Karpas-422 (cell line): Measurements from ENCODE around the gene FBXL14. TPM values are rescaled to one million over a fixed set of nuclear protein-coding genes. Genes with fewer than 3 reads are reported as not detected.

Experiments used
- DNase-seq: peaks from one replicate; pipeline ENCODE4 v3.0.0-alpha.2; 2015
- H2AFZ ChIP-seq: fragments of 200-600 bp; sonication (generic); 2 replicates; pipeline ENCODE4 v1.6.1; 2014; ENCODE audit warnings: antibody characterized with exemption, low read length, mixed read lengths
- H3K27ac ChIP-seq: fragments of 200-600 bp; sonication (generic); 2 replicates; pipeline ENCODE4 v1.5.1; 2014; ENCODE audit warnings: mild to moderate bottlenecking, low read length, moderate library complexity
- H3K27me3 ChIP-seq: fragments of 200-600 bp; sonication (generic); 2 replicates; pipeline ENCODE4 v1.6.1; 2014; ENCODE audit warnings: low read length, mixed read lengths
- H3K36me3 ChIP-seq: fragments of 200-600 bp; sonication (generic); 2 replicates; pipeline ENCODE4 v1.6.1; 2014; ENCODE audit warnings: low read length, mixed read lengths; ENCODE audit not compliant: insufficient read depth
- H3K4me1 ChIP-seq: fragments of 200-600 bp; sonication (generic); 2 replicates; pipeline ENCODE4 v1.6.1; 2014; ENCODE audit warnings: mild to moderate bottlenecking, low read length, mixed read lengths
- H3K4me2 ChIP-seq: fragments of 200-600 bp; sonication (generic); 2 replicates; pipeline ENCODE4 v1.6.1; 2014; ENCODE audit warnings: low read length, low read depth, mild to moderate bottlenecking; ENCODE audit not compliant: poor library complexity, severe bottlenecking
- H3K4me3 ChIP-seq: fragments of 200-600 bp; sonication (generic); 2 replicates; pipeline ENCODE4 v1.5.1; 2014; ENCODE audit warnings: mild to moderate bottlenecking, antibody characterized with exemption, low read length, mixed read lengths
- H3K79me2 ChIP-seq: fragments of 200-600 bp; sonication (generic); 2 replicates; pipeline ENCODE4 v1.6.1; 2014; ENCODE audit warnings: mild to moderate bottlenecking, low read length, mixed read lengths
- H3K9ac ChIP-seq: fragments of 200-600 bp; sonication (generic); 2 replicates; pipeline ENCODE4 v1.6.0; 2014; ENCODE audit warnings: low read length
- H3K9me2 ChIP-seq: fragments of 200-600 bp; sonication (generic), shearing (Covaris generic); replicated peaks from 2 replicates; pipeline ENCODE4 v1.6.0; 2014; ENCODE audit warnings: mild to moderate bottlenecking, low read length, moderate library complexity; ENCODE audit not compliant: insufficient read depth
- H3K9me3 ChIP-seq: fragments of 300-700, 200-600 bp; sonication (generic); 2 replicates; pipeline ENCODE4 v1.6.1; 2014; ENCODE audit warnings: low read length, mixed read lengths
- H4K20me1 ChIP-seq: fragments of 200-600 bp; sonication (generic); 2 replicates; pipeline ENCODE4 v1.6.1; 2014; ENCODE audit warnings: mild to moderate bottlenecking, antibody characterized with exemption, low read length, low read depth; ENCODE audit not compliant: insufficient read depth
- total RNA-seq: library from RNA; depleted of rRNA; stranded (reverse); fragments of >200 nt; shearing (Covaris generic); gene quantifications from 2 replicates; pipeline ENCODE4 v1.2.3, GENCODE V29; 2014; ENCODE audit warnings: low replicate concordance

FBXL14 gene
- total RNA-seq, 1 experiment from 2014 or later: 29.0 TPM

DNA sequence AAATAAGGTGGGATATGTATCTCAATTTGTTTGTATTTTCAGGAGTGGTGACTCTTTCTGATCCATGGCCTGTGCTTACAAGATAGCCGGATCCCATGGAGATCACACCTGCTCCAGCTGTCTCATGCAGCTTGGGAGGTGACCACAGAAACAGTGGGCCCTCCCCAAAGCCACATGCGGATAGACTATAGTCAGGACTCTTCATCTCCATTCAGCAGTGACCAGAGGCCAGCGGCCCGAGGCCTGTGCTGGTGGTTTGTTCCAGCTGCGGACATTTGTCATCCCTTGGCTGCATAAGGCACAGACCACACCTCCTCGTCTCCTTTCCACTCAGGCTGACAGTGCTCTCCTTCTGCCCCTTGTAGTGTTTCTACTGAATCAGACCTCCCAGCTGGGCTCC lies 20.0 kb upstream of the FBXL14 start:
- Histone ChIP-seq H2AFZ (no peak overlapping the region), H3K27me3 (no peaks in the 10 kb centered on the region), H3K79me2 (no peaks in the 10 kb centered on the region), H3K27ac (no peak overlapping the region), H3K9me2 (no peaks in the 10 kb centered on the region), H3K4me1 (peaks cover 7% of the 10 kb centered on the region), H4K20me1 (no peaks in the 10 kb centered on the region), H3K36me3 (no peaks in the 10 kb centered on the region), H3K4me2 (no peak overlapping the region), H3K9ac (no peak overlapping the region), H3K4me3 (no peak overlapping the region), H3K9me3 (no peaks in the 10 kb centered on the region)
- no peak for DNase-seq

DNA sequence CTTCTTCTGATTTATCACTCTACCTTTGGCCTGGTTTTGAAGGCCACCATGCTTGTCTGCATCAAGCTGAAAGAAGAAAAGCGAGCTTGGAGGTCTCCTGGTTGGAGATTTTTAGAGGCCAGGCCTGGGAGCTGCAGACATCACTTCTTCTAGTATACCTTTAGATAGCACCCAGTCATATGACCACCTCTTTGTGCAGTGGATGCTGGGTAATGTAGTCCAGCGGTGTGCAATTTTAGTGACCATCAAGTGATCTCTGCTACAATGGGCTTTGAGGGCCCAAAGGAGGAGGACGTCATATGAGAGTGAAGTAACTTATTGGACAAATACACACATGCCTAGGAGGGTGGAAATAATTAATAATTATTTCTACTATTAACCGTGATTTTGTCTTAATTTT lies 19.5 kb upstream of the FBXL14 start:
- H3K9me2 ChIP-seq: no peaks in the 10 kb centered on the region
- H3K4me2 ChIP-seq: no peak overlapping the region
- peak; percentile 59 for DNase-seq
- no peaks in the 10 kb centered on the region for H3K27me3 ChIP-seq
- H4K20me1 ChIP-seq: no peaks in the 10 kb centered on the region
- H3K4me3 ChIP-seq: no peak overlapping the region
- H3K4me1 ChIP-seq: peaks cover 11% of the 10 kb centered on the region
- no peaks in the 10 kb centered on the region for H3K9me3 ChIP-seq
- H2AFZ ChIP-seq: no peak overlapping the region
- no peaks in the 10 kb centered on the region for H3K79me2 ChIP-seq
- no peaks in the 10 kb centered on the region for H3K36me3 ChIP-seq
- H3K27ac ChIP-seq: no peak overlapping the region
- H3K9ac ChIP-seq: no peak overlapping the region

DNA sequence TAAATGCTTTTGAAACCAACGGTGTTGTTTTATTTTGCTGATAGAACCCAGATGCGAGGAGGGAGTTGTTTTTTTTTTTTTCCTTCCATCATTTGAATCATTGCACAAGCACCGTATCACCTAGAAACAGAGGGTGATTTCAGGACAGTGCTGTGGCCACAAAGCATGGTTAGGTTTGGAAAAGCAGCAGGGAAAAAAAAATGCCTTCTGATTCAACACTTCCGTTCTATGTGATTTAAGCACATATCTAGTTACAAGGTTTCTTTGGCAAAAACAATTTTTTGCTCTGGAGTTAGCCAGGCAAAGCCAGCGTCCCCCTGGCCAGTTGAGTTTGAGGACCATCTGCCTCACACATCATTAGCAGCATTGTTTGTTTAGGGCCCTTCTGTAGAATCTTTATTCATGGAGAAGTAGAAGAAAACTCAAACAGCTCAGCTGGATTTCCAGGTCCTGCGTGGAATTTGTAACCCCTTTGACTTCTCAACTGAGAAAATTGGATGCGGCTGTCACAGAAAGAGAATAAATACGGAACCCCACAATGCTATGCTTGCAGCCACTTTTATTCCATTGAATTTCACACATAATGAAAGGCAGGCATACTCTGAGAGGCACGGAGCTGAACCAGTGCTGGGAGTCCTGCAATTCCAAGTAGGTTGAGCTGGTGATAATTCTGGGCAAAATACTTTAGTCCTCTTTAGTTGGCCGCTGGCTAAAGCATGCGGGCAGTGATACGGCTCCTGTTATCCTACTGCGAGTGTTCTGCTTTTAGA lies 17.6 kb upstream of the FBXL14 start:
- no peak for DNase-seq
- H3K4me1 ChIP-seq: peaks cover 20% of the 10 kb centered on the region
- no peak overlapping the region for H3K27ac ChIP-seq
- no peaks in the 10 kb centered on the region for H3K9me3 ChIP-seq
- no peaks in the 10 kb centered on the region for H3K9me2 ChIP-seq
- H3K4me3 ChIP-seq: no peak overlapping the region
- no peaks in the 10 kb centered on the region for H3K79me2 ChIP-seq
- H3K9ac ChIP-seq: no peak overlapping the region
- H2AFZ ChIP-seq: no peak overlapping the region
- H3K4me2 ChIP-seq: no peak overlapping the region
- H3K36me3 ChIP-seq: no peaks in the 10 kb centered on the region
- no peaks in the 10 kb centered on the region for H3K27me3 ChIP-seq
- H4K20me1 ChIP-seq: no peaks in the 10 kb centered on the region

DNA sequence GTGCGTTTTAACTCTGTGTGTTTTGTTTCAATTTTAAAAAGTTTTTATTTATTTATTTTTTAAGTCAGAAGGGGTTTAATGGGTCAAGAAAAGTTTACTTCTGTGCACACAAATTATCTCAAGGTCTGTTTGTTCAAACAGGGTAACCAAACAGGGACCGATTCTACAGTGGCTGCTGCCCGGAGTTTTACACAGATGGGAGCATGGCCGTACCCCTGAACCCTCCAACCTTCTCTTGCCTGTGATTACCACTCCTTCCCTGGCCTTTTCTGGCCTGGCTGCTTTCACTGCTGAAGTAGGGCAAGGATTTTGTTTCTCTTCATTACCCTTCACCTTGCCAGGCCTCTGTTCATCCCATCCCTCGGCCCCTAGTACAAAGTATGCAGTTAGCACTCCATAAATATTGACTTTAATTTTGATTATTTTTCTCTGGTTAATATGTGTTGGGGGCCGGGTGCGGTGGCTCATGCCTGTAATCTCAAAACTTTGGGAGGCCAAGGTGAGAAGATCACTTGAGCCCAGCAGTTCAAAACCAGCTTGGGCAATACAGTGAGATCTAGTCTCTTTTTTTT lies 15.8 kb upstream of the FBXL14 start:
- Histone ChIP-seq H3K4me1 (peaks cover 27% of the 10 kb centered on the region), H3K36me3 (no peaks in the 10 kb centered on the region), H3K79me2 (no peaks in the 10 kb centered on the region), H4K20me1 (no peaks in the 10 kb centered on the region), H3K4me2 (no peak overlapping the region), H3K9me2 (no peaks in the 10 kb centered on the region), H3K4me3 (no peak overlapping the region), H3K27ac (no peak overlapping the region), H3K9me3 (no peaks in the 10 kb centered on the region), H3K9ac (no peak overlapping the region), H3K27me3 (no peaks in the 10 kb centered on the region), H2AFZ (no peak overlapping the region)
- DNase-seq: no peak

DNA sequence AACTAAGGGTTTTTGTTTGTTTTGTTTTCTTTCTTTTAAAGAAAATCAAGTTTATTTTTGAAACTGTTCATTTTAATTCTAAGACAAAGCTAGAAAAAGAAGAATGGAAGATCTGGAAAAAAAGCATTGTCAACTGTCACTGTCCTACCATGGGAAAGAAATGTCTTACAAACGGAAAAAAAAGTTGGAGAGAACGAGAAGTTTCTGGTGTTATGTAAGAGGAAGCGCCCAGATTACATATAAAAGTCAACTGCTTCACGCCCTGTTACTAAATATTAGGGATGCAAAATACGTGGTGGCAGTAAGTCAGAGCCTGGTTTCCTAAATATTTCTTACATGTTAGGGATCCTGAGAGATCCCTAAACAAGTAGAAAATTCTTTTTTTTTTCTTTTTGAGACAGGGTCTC lies 14.3 kb upstream of the FBXL14 start:
- no peak overlapping the region for H3K4me3 ChIP-seq
- H3K27me3 ChIP-seq: no peaks in the 10 kb centered on the region
- H3K79me2 ChIP-seq: no peaks in the 10 kb centered on the region
- H4K20me1 ChIP-seq: no peaks in the 10 kb centered on the region
- peak; percentile 52 for DNase-seq
- no peaks in the 10 kb centered on the region for H3K9me2 ChIP-seq
- peak overlapping the region; percentile 56 for H3K4me2 ChIP-seq
- H3K36me3 ChIP-seq: no peaks in the 10 kb centered on the region
- no peak overlapping the region for H2AFZ ChIP-seq
- H3K9me3 ChIP-seq: no peaks in the 10 kb centered on the region
- H3K27ac ChIP-seq: no peak overlapping the region
- H3K9ac ChIP-seq: no peak overlapping the region
- peaks cover 27% of the 10 kb centered on the region for H3K4me1 ChIP-seq

DNA sequence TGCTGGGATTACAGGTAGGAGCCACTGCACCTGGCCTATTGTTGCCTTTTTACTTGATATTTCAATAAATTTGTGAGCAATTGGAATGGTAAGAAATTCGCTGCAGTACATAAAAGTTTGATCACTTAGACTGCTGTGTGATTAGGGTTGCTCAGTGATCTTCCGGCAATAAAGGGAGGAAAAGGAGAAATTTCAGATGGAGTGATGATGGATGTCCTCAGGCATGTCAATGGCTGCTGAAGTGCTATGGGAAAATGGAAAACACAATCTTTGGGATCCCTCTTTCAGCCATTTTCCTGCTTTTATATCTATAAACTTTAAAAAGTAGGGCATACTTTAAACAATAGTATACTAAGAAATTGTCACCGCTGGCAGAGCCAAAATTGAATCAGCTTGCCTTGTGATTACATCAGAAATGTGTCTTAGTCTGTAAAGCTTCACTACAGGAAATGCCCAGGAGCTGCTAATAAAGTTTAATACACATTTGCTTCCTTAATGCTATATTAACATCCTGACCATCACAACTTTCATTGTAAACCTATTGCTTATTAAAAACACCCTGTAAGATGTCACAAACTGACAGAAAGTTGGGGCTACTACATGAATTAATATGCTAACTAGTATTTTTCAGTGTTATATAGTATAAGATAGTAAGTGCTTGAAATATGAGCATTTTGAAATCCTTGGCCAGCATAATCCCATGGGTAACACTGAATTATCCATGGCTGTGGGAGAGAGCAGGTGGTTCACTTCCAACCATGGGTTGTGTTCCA lies 13.7 kb upstream of the FBXL14 start:
- no peaks in the 10 kb centered on the region for H3K9me2 ChIP-seq
- H3K9me3 ChIP-seq: no peaks in the 10 kb centered on the region
- no peak overlapping the region for H3K9ac ChIP-seq
- no peaks in the 10 kb centered on the region for H3K27me3 ChIP-seq
- H3K4me2 ChIP-seq: peak overlapping the region; percentile 56
- no peaks in the 10 kb centered on the region for H3K36me3 ChIP-seq
- H4K20me1 ChIP-seq: no peaks in the 10 kb centered on the region
- no peak overlapping the region for H3K27ac ChIP-seq
- no peak overlapping the region for H3K4me3 ChIP-seq
- peaks cover 27% of the 10 kb centered on the region for H3K4me1 ChIP-seq
- no peak overlapping the region for H2AFZ ChIP-seq
- no peak for DNase-seq
- no peaks in the 10 kb centered on the region for H3K79me2 ChIP-seq

DNA sequence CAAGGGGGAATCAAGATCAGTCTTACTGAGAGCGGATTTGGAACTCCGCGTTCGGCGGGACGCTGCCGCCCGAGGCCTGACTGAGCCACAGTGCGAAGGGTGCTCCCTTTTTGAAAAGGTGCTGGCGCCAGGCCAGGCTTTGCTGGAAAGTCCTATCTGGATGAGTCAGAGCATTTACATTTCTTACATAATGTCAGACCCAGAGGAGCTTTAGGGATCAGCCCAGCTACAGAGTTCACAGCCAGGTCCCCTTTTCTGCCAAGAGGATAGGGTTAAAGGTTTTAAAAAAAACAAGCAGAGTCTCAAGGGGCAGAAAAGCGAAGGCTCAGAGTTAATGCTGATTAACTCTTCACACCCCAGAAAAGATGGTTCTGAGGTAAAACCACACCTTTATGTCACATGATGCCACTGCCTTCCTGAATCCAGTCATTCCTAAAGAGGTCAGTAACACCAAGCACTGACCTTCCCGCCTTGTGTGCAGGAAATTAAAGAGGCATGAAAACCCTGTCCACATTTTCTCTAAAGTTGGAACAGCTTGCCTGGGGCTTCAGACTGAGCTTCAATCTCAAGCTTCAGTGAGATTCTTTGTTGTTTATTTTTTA lies 11.7 kb upstream of the FBXL14 start:
- H3K36me3 ChIP-seq: no peaks in the 10 kb centered on the region
- peak; percentile 94 for DNase-seq
- H3K27me3 ChIP-seq: no peaks in the 10 kb centered on the region
- H3K4me1 ChIP-seq: peaks cover 40% of the 10 kb centered on the region
- H3K9me2 ChIP-seq: no peaks in the 10 kb centered on the region
- peak overlapping the region; percentile 32 for H3K9ac ChIP-seq
- peak overlapping the region; percentile 84 for H3K4me2 ChIP-seq
- no peaks in the 10 kb centered on the region for H3K9me3 ChIP-seq
- H3K27ac ChIP-seq: no peak overlapping the region
- no peaks in the 10 kb centered on the region for H3K79me2 ChIP-seq
- no peak overlapping the region; the same call in 1 of the 2 replicates for H2AFZ ChIP-seq
- H3K4me3 ChIP-seq: peak overlapping the region; percentile 63
- no peaks in the 10 kb centered on the region for H4K20me1 ChIP-seq
